H1 (cell line): ENCODE results near the gene MOB3B. TPM values are rescaled to one million over a fixed set of nuclear protein-coding genes. Genes with fewer than 3 reads are reported as not detected.

Experiments used
- ATF2 ChIP-seq: IDR thresholded peaks from 2 replicates; pipeline ENCODE4 v1.6.1; 2012; ENCODE audit warnings: low read length, inconsistent platforms
- CEBPB ChIP-seq: IDR thresholded peaks from 2 replicates; pipeline ENCODE4 v1.6.1; 2012; ENCODE audit warnings: low read depth, low read length
- FOSL1 ChIP-seq: IDR thresholded peaks from 2 replicates; pipeline ENCODE4 v1.6.1; 2011; ENCODE audit warnings: mild to moderate bottlenecking, low read depth, low read length, moderate library complexity; ENCODE audit not compliant: insufficient read depth
- HDAC2 ChIP-seq, 2 experiments: fragments of 300-600 bp in 1 of 2; sonication (generic) in 1 of 2; IDR thresholded peaks; 2 replicates each; pipeline ENCODE4 v1.6.1; 2011 to 2012; ENCODE audit warnings: low read depth in 2 of 2, low read length in 2 of 2, mild to moderate bottlenecking in 2 of 2, moderate library complexity in 2 of 2, borderline replicate concordance in 1 of 2, inconsistent platforms in 1 of 2
- KDM5A ChIP-seq: fragments of 200-600 bp; IDR thresholded peaks from 2 replicates; pipeline ENCODE4 v1.7.1; 2012; ENCODE audit warnings: mild to moderate bottlenecking, low read length, inconsistent platforms, mixed read lengths
- POLR2AphosphoS5 ChIP-seq: IDR thresholded peaks from 2 replicates; pipeline ENCODE4 v1.6.1; 2011; ENCODE audit warnings: low read depth, low read length
- SP1 ChIP-seq: IDR thresholded peaks from 2 replicates; pipeline ENCODE4 v1.6.1; 2011; ENCODE audit warnings: low read depth, low read length
- TEAD4 ChIP-seq: IDR thresholded peaks from 2 replicates; pipeline ENCODE4 v1.6.1; 2012; ENCODE audit warnings: low read depth, low read length, inconsistent platforms, mixed read lengths
- polyA plus RNA-seq, 7 experiments: library from polyadenylated mRNA; depleted of rRNA in 3 of 7; stranded (reverse) in 5 of 7; unstranded in 2 of 7; fragments of >200 nt in 5 of 7; fragments of 200-250 nt in 2 of 7; gene quantifications; 1 replicate in 5 of 7; 2 replicates in 1 of 7; 4 replicates in 1 of 7; pipeline versions ENCODE4 v1.2.1 to v1.2.3, GENCODE V29; 2011 to 2013; ENCODE audit warnings: missing spikeins in 2 of 7, mixed read lengths in 2 of 7
- total RNA-seq: library from RNA; stranded (reverse); fragmentation: NEBNext Ultra II Directional; extraction: Animal tissue kit (Norgen Biotek cat#: 25700); gene quantifications from 2 replicates; pipeline ENCODE4 v1.2.1, GENCODE V29; 2021
- TF ChIP-seq, protein P1 (sequence below): fragments of 300-600 bp; sonication (generic); IDR thresholded peaks from 2 replicates; pipeline ENCODE4 v1.7.1; 2012; ENCODE audit warnings: low read length, moderate library complexity, mild to moderate bottlenecking, inconsistent platforms; ENCODE audit not compliant: insufficient replicate concordance

MOB3B gene
- total and polyA plus RNA-seq, 2 of the 8 experiments (the other 6 are each of a cell fraction or from before 2014, with no cell fraction given): 12.7 to 16.1 TPM

- TF ChIP-seq, protein P1, sequence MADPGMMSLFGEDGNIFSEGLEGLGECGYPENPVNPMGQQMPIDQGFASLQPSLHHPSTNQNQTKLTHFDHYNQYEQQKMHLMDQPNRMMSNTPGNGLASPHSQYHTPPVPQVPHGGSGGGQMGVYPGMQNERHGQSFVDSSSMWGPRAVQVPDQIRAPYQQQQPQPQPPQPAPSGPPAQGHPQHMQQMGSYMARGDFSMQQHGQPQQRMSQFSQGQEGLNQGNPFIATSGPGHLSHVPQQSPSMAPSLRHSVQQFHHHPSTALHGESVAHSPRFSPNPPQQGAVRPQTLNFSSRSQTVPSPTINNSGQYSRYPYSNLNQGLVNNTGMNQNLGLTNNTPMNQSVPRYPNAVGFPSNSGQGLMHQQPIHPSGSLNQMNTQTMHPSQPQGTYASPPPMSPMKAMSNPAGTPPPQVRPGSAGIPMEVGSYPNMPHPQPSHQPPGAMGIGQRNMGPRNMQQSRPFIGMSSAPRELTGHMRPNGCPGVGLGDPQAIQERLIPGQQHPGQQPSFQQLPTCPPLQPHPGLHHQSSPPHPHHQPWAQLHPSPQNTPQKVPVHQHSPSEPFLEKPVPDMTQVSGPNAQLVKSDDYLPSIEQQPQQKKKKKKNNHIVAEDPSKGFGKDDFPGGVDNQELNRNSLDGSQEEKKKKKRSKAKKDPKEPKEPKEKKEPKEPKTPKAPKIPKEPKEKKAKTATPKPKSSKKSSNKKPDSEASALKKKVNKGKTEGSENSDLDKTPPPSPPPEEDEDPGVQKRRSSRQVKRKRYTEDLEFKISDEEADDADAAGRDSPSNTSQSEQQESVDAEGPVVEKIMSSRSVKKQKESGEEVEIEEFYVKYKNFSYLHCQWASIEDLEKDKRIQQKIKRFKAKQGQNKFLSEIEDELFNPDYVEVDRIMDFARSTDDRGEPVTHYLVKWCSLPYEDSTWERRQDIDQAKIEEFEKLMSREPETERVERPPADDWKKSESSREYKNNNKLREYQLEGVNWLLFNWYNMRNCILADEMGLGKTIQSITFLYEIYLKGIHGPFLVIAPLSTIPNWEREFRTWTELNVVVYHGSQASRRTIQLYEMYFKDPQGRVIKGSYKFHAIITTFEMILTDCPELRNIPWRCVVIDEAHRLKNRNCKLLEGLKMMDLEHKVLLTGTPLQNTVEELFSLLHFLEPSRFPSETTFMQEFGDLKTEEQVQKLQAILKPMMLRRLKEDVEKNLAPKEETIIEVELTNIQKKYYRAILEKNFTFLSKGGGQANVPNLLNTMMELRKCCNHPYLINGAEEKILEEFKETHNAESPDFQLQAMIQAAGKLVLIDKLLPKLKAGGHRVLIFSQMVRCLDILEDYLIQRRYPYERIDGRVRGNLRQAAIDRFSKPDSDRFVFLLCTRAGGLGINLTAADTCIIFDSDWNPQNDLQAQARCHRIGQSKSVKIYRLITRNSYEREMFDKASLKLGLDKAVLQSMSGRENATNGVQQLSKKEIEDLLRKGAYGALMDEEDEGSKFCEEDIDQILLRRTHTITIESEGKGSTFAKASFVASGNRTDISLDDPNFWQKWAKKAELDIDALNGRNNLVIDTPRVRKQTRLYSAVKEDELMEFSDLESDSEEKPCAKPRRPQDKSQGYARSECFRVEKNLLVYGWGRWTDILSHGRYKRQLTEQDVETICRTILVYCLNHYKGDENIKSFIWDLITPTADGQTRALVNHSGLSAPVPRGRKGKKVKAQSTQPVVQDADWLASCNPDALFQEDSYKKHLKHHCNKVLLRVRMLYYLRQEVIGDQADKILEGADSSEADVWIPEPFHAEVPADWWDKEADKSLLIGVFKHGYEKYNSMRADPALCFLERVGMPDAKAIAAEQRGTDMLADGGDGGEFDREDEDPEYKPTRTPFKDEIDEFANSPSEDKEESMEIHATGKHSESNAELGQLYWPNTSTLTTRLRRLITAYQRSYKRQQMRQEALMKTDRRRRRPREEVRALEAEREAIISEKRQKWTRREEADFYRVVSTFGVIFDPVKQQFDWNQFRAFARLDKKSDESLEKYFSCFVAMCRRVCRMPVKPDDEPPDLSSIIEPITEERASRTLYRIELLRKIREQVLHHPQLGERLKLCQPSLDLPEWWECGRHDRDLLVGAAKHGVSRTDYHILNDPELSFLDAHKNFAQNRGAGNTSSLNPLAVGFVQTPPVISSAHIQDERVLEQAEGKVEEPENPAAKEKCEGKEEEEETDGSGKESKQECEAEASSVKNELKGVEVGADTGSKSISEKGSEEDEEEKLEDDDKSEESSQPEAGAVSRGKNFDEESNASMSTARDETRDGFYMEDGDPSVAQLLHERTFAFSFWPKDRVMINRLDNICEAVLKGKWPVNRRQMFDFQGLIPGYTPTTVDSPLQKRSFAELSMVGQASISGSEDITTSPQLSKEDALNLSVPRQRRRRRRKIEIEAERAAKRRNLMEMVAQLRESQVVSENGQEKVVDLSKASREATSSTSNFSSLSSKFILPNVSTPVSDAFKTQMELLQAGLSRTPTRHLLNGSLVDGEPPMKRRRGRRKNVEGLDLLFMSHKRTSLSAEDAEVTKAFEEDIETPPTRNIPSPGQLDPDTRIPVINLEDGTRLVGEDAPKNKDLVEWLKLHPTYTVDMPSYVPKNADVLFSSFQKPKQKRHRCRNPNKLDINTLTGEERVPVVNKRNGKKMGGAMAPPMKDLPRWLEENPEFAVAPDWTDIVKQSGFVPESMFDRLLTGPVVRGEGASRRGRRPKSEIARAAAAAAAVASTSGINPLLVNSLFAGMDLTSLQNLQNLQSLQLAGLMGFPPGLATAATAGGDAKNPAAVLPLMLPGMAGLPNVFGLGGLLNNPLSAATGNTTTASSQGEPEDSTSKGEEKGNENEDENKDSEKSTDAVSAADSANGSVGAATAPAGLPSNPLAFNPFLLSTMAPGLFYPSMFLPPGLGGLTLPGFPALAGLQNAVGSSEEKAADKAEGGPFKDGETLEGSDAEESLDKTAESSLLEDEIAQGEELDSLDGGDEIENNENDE: no peak
- TF ChIP-seq TEAD4 (no peak), ATF2 (no peak), FOSL1 (no peak), CEBPB (no peak), KDM5A (no peak), HDAC2 (IDR thresholded peaks at IDR 0.05; ENCODE audit: borderline replicate concordance in 1 of 2, low read depth in 2 of 2, low read length in 2 of 2) (no peak), POLR2AphosphoS5 (no peak), SP1 (no peak)
Measured at GRCh38 chr9:27495480-27496134, 34.0 kb downstream of the MOB3B start (continued).
